ENCODE data around the gene EPN3.

EPN3 gene

DNA sequence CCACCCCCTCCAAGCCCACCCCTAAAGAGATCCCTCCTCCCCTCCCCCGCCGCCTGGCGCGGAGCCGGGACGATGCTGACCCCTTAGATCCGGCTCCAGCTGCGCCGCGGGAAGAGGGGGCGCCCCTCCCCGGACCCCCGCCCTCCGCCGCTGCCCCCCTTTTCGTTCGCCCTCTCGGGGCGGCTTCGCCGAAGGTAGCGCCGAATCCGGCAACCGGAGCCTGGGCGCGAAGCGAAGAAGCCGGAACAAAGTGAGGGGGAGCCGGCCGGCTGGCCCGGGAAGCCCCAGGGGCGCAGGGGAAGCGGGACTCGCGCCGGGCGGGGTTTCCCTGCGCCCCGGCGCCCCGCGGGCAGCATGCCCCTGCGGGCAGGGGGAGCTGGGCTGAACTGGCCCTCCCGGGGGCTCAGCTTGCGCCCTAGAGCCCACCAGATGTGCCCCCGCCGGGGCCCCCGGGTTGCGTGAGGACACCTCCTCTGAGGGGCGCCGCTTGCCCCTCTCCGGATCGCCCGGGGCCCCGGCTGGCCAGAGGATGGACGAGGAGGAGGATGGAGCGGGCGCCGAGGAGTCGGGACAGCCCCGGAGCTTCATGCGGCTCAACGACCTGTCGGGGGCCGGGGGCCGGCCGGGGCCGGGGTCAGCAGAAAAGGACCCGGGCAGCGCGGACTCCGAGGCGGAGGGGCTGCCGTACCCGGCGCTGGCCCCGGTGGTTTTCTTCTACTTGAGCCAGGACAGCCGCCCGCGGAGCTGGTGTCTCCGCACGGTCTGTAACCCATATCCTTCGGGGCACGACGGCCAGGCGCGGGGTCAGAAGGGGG lies 28.6 kb downstream of the EPN3 start (continued):
- no peak for TF ChIP-seq ZNF416 (tag by site-specific recombination; IDR thresholded peaks at IDR 0.05)
- peak; percentile 37; the same call in 1 of the 2 replicates for TF ChIP-seq GLIS1 (tag by site-specific recombination; IDR thresholded peaks at IDR 0.05)

- POLR2A ChIA-PET = interaction anchor here (0.6 to 1.1 kb wide), 3 partner anchors 64 to 252 kb away, joined by 3 to 5 read pairs (median 4); no protein-coding TSS in a partner anchor
Measured at GRCh38 chr17:50561746-50562141, 29.2 kb downstream of the EPN3 start.

More at GRCh38 chr17:50561746-50562141, 29.2 kb downstream of the EPN3 start:
- Histone ChIP-seq H3K9me3 (ENCODE audit: control insufficient read depth, insufficient read depth, low read depth, low read length) (no peaks in the 10 kb centered on the region), H3K4me1 (ENCODE audit: control insufficient read depth, insufficient read depth, low read length) (peaks cover 5% of the 10 kb centered on the region; the same call in 1 of the 2 replicates), H3K36me3 (ENCODE audit: control insufficient read depth in 2 of 2, insufficient read depth in 1 of 2, low read length in 2 of 2) (no peaks in the 10 kb centered on the region), H3K27ac (ENCODE audit: extremely low read depth, low read depth, low read length) (no peak overlapping the region), H3K4me3 (ENCODE audit: low read depth, low read length) (peak overlapping the region; percentile 38; the same call in 1 of the 2 replicates)
- TF ChIP-seq ZSCAN18 (tag by site-specific recombination; IDR thresholded peaks at IDR 0.05) = no peak
- no peak for TF ChIP-seq ZNF354C (tag by site-specific recombination; IDR thresholded peaks at IDR 0.05; ENCODE audit: borderline replicate concordance, low read depth)
- no peak for TF ChIP-seq ZNF629 (tag by site-specific recombination; IDR thresholded peaks at IDR 0.05)
- TF ChIP-seq, protein P1, sequence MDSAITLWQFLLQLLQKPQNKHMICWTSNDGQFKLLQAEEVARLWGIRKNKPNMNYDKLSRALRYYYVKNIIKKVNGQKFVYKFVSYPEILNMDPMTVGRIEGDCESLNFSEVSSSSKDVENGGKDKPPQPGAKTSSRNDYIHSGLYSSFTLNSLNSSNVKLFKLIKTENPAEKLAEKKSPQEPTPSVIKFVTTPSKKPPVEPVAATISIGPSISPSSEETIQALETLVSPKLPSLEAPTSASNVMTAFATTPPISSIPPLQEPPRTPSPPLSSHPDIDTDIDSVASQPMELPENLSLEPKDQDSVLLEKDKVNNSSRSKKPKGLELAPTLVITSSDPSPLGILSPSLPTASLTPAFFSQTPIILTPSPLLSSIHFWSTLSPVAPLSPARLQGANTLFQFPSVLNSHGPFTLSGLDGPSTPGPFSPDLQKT (IDR thresholded peaks at IDR 0.05; ENCODE audit: borderline replicate concordance, low read depth, low read length) = no peak
- TF ChIP-seq ZNF513 (tag by site-specific recombination; IDR thresholded peaks at IDR 0.05) = no peak
- no peak for TF ChIP-seq ZNF501 (tag by site-specific recombination; IDR thresholded peaks at IDR 0.05)
- TF ChIP-seq ZFP69B (tag by site-specific recombination; IDR thresholded peaks at IDR 0.05) = no peak
- no peak for TF ChIP-seq KLF9 (tag by site-specific recombination; IDR thresholded peaks at IDR 0.05; ENCODE audit: low read depth)
- TF ChIP-seq ZNF529 (tag by site-specific recombination; IDR thresholded peaks at IDR 0.05; ENCODE audit: insufficient replicate concordance) = no peak
- TF ChIP-seq SP2 (tag by site-specific recombination; IDR thresholded peaks at IDR 0.05) = no peak
- no peak for TF ChIP-seq ZNF2 (tag by site-specific recombination; IDR thresholded peaks at IDR 0.05)
- TF ChIP-seq, protein P2, sequence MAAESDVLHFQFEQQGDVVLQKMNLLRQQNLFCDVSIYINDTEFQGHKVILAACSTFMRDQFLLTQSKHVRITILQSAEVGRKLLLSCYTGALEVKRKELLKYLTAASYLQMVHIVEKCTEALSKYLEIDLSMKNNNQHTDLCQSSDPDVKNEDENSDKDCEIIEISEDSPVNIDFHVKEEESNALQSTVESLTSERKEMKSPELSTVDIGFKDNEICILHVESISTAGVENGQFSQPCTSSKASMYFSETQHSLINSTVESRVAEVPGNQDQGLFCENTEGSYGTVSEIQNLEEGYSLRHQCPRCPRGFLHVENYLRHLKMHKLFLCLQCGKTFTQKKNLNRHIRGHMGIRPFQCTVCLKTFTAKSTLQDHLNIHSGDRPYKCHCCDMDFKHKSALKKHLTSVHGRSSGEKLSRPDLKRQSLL (tag by site-specific recombination; IDR thresholded peaks at IDR 0.05) = no peak
- no peak for TF ChIP-seq ZNF596 (tag by site-specific recombination; IDR thresholded peaks at IDR 0.05)
- no peak for TF ChIP-seq ZNF701 (tag by site-specific recombination; IDR thresholded peaks at IDR 0.05)
- TF ChIP-seq ZNF362 (tag by site-specific recombination; IDR thresholded peaks at IDR 0.05) = no peak
- no peak for TF ChIP-seq ZNF223 (tag by site-specific recombination; IDR thresholded peaks at IDR 0.05)
- TF ChIP-seq ZEB2 (tag by site-specific recombination; IDR thresholded peaks at IDR 0.05) = no peak
- TF ChIP-seq, protein P3, sequence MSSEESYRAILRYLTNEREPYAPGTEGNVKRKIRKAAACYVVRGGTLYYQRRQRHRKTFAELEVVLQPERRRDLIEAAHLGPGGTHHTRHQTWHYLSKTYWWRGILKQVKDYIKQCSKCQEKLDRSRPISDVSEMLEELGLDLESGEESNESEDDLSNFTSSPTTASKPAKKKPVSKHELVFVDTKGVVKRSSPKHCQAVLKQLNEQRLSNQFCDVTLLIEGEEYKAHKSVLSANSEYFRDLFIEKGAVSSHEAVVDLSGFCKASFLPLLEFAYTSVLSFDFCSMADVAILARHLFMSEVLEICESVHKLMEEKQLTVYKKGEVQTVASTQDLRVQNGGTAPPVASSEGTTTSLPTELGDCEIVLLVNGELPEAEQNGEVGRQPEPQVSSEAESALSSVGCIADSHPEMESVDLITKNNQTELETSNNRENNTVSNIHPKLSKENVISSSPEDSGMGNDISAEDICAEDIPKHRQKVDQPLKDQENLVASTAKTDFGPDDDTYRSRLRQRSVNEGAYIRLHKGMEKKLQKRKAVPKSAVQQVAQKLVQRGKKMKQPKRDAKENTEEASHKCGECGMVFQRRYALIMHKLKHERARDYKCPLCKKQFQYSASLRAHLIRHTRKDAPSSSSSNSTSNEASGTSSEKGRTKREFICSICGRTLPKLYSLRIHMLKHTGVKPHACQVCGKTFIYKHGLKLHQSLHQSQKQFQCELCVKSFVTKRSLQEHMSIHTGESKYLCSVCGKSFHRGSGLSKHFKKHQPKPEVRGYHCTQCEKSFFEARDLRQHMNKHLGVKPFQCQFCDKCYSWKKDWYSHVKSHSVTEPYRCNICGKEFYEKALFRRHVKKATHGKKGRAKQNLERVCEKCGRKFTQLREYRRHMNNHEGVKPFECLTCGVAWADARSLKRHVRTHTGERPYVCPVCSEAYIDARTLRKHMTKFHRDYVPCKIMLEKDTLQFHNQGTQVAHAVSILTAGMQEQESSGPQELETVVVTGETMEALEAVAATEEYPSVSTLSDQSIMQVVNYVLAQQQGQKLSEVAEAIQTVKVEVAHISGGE (tag by site-specific recombination; conservative IDR thresholded peaks at IDR 0.05; ENCODE audit: low read depth) = no peak
- TF ChIP-seq ZNF768 (tag by site-specific recombination; IDR thresholded peaks at IDR 0.05) = no peak
- no peak for TF ChIP-seq TCF7L2 (IDR thresholded peaks at IDR 0.05; ENCODE audit: borderline replicate concordance, low read depth, low read length)
- CTCF ChIA-PET = interaction anchor here (0.5 to 3.4 kb wide), 10 partner anchors 8 to 276 kb away, joined by 3 to 20 read pairs (median 4); no protein-coding TSS in a partner anchor

Data from HEK293 (cell line).